Central memory CD8-positive, alpha-beta T cell (primary cell): ENCODE data around the gene FOXQ1.
"Not testable (repeated sequence)": the region's sequence is repeated elsewhere in the genome, so short reads cannot be mapped to it uniquely, and the experiment has no call there.

Experiments
- ATAC-seq: fragments of 150-1000 bp; cut with Tn5 transposase; replicated peaks from 2 replicates; pipeline ENCODE4 v1.10.0; 2022; ENCODE audit warnings: mild to moderate bottlenecking, moderate FRiP score, moderate number of reproducible peaks; ENCODE audit not compliant: poor library complexity, severe bottlenecking; ENCODE audit errors: extremely low read depth
- DNase-seq, 2 donors: peaks; one replicate each; pipeline ENCODE4 v3.0.0; 2021; ENCODE audit warnings: low spot score in 2 of 2
- H3K27ac Mint-ChIP-seq: one replicate; pipeline ENCODE4 v1.8.0; 2022; ENCODE audit warnings: low read depth, mild to moderate bottlenecking, moderate library complexity, mixed read lengths
- H3K27me3 Mint-ChIP-seq: one replicate; pipeline ENCODE4 v1.8.0; 2022; ENCODE audit warnings: mixed read lengths
- H3K36me3 Mint-ChIP-seq: one replicate; pipeline ENCODE4 v1.8.0; 2022; ENCODE audit warnings: mild to moderate bottlenecking, moderate library complexity, mixed read lengths; ENCODE audit not compliant: insufficient read depth
- H3K4me1 Mint-ChIP-seq: one replicate; pipeline ENCODE4 v1.8.0; 2022; ENCODE audit warnings: mixed read lengths
- H3K4me3 Mint-ChIP-seq: one replicate; pipeline ENCODE4 v1.8.0; 2022; ENCODE audit warnings: mild to moderate bottlenecking, moderate library complexity, mixed read lengths
- H3K9me3 Mint-ChIP-seq: one replicate; pipeline ENCODE4 v1.8.0; 2022; ENCODE audit warnings: mixed read lengths

Gene FOXQ1

GRCh38 chr6:1334684-1335083 lies 22.8 kb downstream of the FOXQ1 start:
- H3K9me3 Mint-ChIP-seq: peaks cover 5% of the 10 kb centered on the region
- no peak for DNase-seq
- H3K27me3 Mint-ChIP-seq: peaks cover 90% of the 10 kb centered on the region
- H3K36me3 Mint-ChIP-seq: peaks cover 3% of the 10 kb centered on the region
- H3K27ac Mint-ChIP-seq: no peak overlapping the region
- ATAC-seq: no peak
- no peaks in the 10 kb centered on the region for H3K4me1 Mint-ChIP-seq
- no peak overlapping the region for H3K4me3 Mint-ChIP-seq

GRCh38 chr6:1335367-1336037 lies 23.6 kb downstream of the FOXQ1 start:
- no peak overlapping the region for H3K4me3 Mint-ChIP-seq
- peaks cover 87% of the 10 kb centered on the region for H3K27me3 Mint-ChIP-seq
- peaks cover 2% of the 10 kb centered on the region for H3K9me3 Mint-ChIP-seq
- DNase-seq (no peak), ATAC-seq (no peak)
- no peaks in the 10 kb centered on the region for H3K4me1 Mint-ChIP-seq
- peaks cover 3% of the 10 kb centered on the region for H3K36me3 Mint-ChIP-seq
- H3K27ac Mint-ChIP-seq: no peak overlapping the region

GRCh38 chr6:1336246-1336843 lies 24.4 kb downstream of the FOXQ1 start:
- Mint-ChIP-seq H3K9me3 (no peaks in the 10 kb centered on the region), H3K4me1 (no peaks in the 10 kb centered on the region), H3K4me3 (no peak overlapping the region), H3K27me3 (peaks cover 83% of the 10 kb centered on the region), H3K36me3 (peaks cover 3% of the 10 kb centered on the region), H3K27ac (no peak overlapping the region)
- DNase-seq (no peak), ATAC-seq (no peak)

- DNase-seq (no peak), ATAC-seq (no peak)
- Mint-ChIP-seq H3K27me3 (peaks cover 83% of the 10 kb centered on the region), H3K4me3 (no peak overlapping the region), H3K27ac (no peak overlapping the region), H3K9me3 (no peaks in the 10 kb centered on the region), H3K36me3 (peaks cover 3% of the 10 kb centered on the region), H3K4me1 (no peaks in the 10 kb centered on the region)
These were observed 25.9 kb downstream of the FOXQ1 start for GRCh38 chr6:1337791-1338190.

- no peak overlapping the region for H3K27ac Mint-ChIP-seq
- DNase-seq: no peak
- no peak for ATAC-seq
- no peaks in the 10 kb centered on the region for H3K4me1 Mint-ChIP-seq
- peaks cover 28% of the 10 kb centered on the region for H3K9me3 Mint-ChIP-seq
- peaks cover 89% of the 10 kb centered on the region for H3K27me3 Mint-ChIP-seq
- no peak overlapping the region for H3K4me3 Mint-ChIP-seq
- H3K36me3 Mint-ChIP-seq: no peaks in the 10 kb centered on the region
These were observed 34.2 kb downstream of the FOXQ1 start for GRCh38 chr6:1346101-1346500.

- Mint-ChIP-seq H3K27me3 (peaks cover 89% of the 10 kb centered on the region), H3K4me1 (no peaks in the 10 kb centered on the region), H3K4me3 (no peak overlapping the region), H3K27ac (no peak overlapping the region), H3K36me3 (no peaks in the 10 kb centered on the region), H3K9me3 (peaks cover 28% of the 10 kb centered on the region)
- DNase-seq: no peak
- no peak for ATAC-seq
These were observed 34.7 kb downstream of the FOXQ1 start for GRCh38 chr6:1346558-1347091.

- ATAC-seq: no peak
These were observed 35.3 kb downstream of the FOXQ1 start for GRCh38 chr6:1347161-1347560.

GRCh38 chr6:1348675-1349074 lies 36.8 kb downstream of the FOXQ1 start:
- DNase-seq: no peak
- no peak for ATAC-seq
- no peak overlapping the region for H3K27ac Mint-ChIP-seq
- peaks cover 89% of the 10 kb centered on the region for H3K27me3 Mint-ChIP-seq
- H3K9me3 Mint-ChIP-seq: peaks cover 20% of the 10 kb centered on the region
- no peaks in the 10 kb centered on the region for H3K36me3 Mint-ChIP-seq
- no peak overlapping the region for H3K4me3 Mint-ChIP-seq
- no peaks in the 10 kb centered on the region for H3K4me1 Mint-ChIP-seq

More at GRCh38 chr6:1347161-1347560, 35.3 kb downstream of the FOXQ1 start:
- Mint-ChIP-seq H3K27ac (no peak overlapping the region), H3K36me3 (no peaks in the 10 kb centered on the region), H3K27me3 (peaks cover 89% of the 10 kb centered on the region), H3K4me3 (no peak overlapping the region), H3K4me1 (no peaks in the 10 kb centered on the region), H3K9me3 (peaks cover 28% of the 10 kb centered on the region)
- no peak for DNase-seq

- no peak overlapping the region for H3K4me3 Mint-ChIP-seq
- H3K4me1 Mint-ChIP-seq: no peaks in the 10 kb centered on the region
- H3K27ac Mint-ChIP-seq: no peak overlapping the region
- no peak for ATAC-seq
- H3K36me3 Mint-ChIP-seq: no peaks in the 10 kb centered on the region
- DNase-seq: no peak
- H3K9me3 Mint-ChIP-seq: peaks cover 11% of the 10 kb centered on the region
- H3K27me3 Mint-ChIP-seq: peaks cover 89% of the 10 kb centered on the region
These were observed 37.8 kb downstream of the FOXQ1 start for GRCh38 chr6:1349655-1350054.

- ATAC-seq: no peak
- Mint-ChIP-seq H3K4me3 (no peak overlapping the region), H3K36me3 (peaks cover 2% of the 10 kb centered on the region), H3K27ac (no peak overlapping the region), H3K4me1 (no peaks in the 10 kb centered on the region), H3K27me3 (peaks cover 88% of the 10 kb centered on the region), H3K9me3 (peaks cover 5% of the 10 kb centered on the region)
- no peak for DNase-seq
These were observed 39.6 kb downstream of the FOXQ1 start for GRCh38 chr6:1351381-1352008.

GRCh38 chr6:1355068-1355467 lies 43.2 kb downstream of the FOXQ1 start:
- not testable (repeated sequence) for H3K4me3 Mint-ChIP-seq, H3K27ac Mint-ChIP-seq, DNase-seq, ATAC-seq, H3K4me1 Mint-ChIP-seq, H3K9me3 Mint-ChIP-seq, H3K36me3 Mint-ChIP-seq
- H3K27me3 Mint-ChIP-seq: peaks cover 65% of the 10 kb centered on the region

- H3K4me1 Mint-ChIP-seq, H3K36me3 Mint-ChIP-seq, H3K9me3 Mint-ChIP-seq, DNase-seq, H3K27ac Mint-ChIP-seq, ATAC-seq, H3K4me3 Mint-ChIP-seq: not testable (repeated sequence)
- H3K27me3 Mint-ChIP-seq: peaks cover 55% of the 10 kb centered on the region
These were observed 49.8 kb downstream of the FOXQ1 start for GRCh38 chr6:1361717-1362116.

GRCh38 chr6:1362643-1363042 lies 50.7 kb downstream of the FOXQ1 start:
- Mint-ChIP-seq H3K27me3 (peaks cover 60% of the 10 kb centered on the region), H3K9me3 (no peaks in the 10 kb centered on the region), H3K4me1 (no peaks in the 10 kb centered on the region), H3K4me3 (no peak overlapping the region), H3K36me3 (no peaks in the 10 kb centered on the region), H3K27ac (no peak overlapping the region)
- DNase-seq (no peak), ATAC-seq (no peak)
